Activated CD8-positive, alpha-beta T cell treated with anti-CD3 and anti-CD28 coated beads, Interleukin-2, amount 10 ng/mL, durations not matched to agents 7 days and 5 days (primary cell): ENCODE data around the gene RAB23. TPM values are rescaled to one million over a fixed set of nuclear protein-coding genes. Genes with fewer than 3 reads are reported as not detected.

ENCODE experiments used
- ATAC-seq: fragments of 150-1000 bp; cut with Tn5 transposase; one replicate; pipeline ENCODE4 v1.10.0; 2021; ENCODE audit warnings: moderate library complexity
- CTCF ChIA-PET: fragments of 350-600 bp; sonication (Branson Sonifier 250); formaldehyde crosslinking; loops from one replicate; lab custom pipeline; 2021; ENCODE audit warnings: antibody characterized with exemption; lab: Charles Lee
- POLR2A ChIA-PET: fragments of 350-600 bp; sonication (Branson Sonifier 250); formaldehyde crosslinking; loops from one replicate; lab custom pipeline; 2021; ENCODE audit warnings: antibody characterized with exemption; lab: Charles Lee
- DNase-seq: peaks from one replicate; pipeline ENCODE4 v3.0.0-alpha.2; 2020
- H3K27ac Mint-ChIP-seq: one replicate; pipeline ENCODE4 v1.8.0; 2021; ENCODE audit warnings: mild to moderate bottlenecking, mixed read lengths
- H3K27me3 Mint-ChIP-seq: one replicate; pipeline ENCODE4 v1.8.0; 2021; ENCODE audit warnings: low read depth, mixed read lengths
- H3K36me3 Mint-ChIP-seq: one replicate; pipeline ENCODE4 v1.8.0; 2021; ENCODE audit warnings: low read depth, mixed read lengths
- H3K4me1 Mint-ChIP-seq: one replicate; pipeline ENCODE4 v1.8.0; 2021; ENCODE audit warnings: low read depth, mixed read lengths
- H3K4me3 Mint-ChIP-seq: one replicate; pipeline ENCODE4 v1.8.0; 2021; ENCODE audit warnings: mild to moderate bottlenecking, mixed read lengths
- H3K9me3 Mint-ChIP-seq: one replicate; pipeline ENCODE4 v1.8.0; 2022; ENCODE audit warnings: mixed read lengths; ENCODE audit not compliant: insufficient read depth
- total RNA-seq, 2 experiments: library from RNA; stranded (reverse); gene quantifications; one replicate each; pipeline ENCODE4 v1.2.3, GENCODE V29; 2021

Gene RAB23
- total RNA-seq, 2 experiments from 2014 or later, result 2.4 to 3.1 TPM

DNA sequence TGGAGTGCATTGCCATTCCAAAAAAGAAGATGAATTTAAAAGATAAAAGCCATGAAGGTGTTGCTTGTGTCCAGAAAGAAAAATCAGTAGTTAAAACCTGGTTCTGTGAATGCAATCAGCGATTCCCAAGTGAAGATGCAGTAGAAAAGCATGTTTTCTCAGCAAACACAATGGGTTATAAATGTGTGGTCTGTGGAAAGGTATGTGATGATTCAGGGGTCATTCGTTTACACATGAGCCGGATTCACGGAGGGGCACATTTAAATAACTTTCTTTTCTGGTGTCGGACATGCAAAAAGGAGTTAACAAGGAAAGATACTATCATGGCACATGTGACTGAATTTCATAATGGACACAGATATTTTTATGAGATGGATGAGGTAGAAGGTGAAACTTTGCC, 74.7 kb downstream of the RAB23 start:
- H3K9me3 Mint-ChIP-seq, result no peaks in the 10 kb centered on the region
- H3K27me3 Mint-ChIP-seq, result no peaks in the 10 kb centered on the region
- no peak for DNase-seq
- H3K4me1 Mint-ChIP-seq, result peaks cover 14% of the 10 kb centered on the region
- H3K27ac Mint-ChIP-seq, result no peak overlapping the region
- POLR2A ChIA-PET, result no interaction called here
- CTCF ChIA-PET, result interaction anchor here (1.0 kb wide), 1 partner anchor 18 kb away, joined by 3 read pairs; no protein-coding TSS in a partner anchor
- H3K36me3 Mint-ChIP-seq, result peaks cover 60% of the 10 kb centered on the region
- no peak overlapping the region for H3K4me3 Mint-ChIP-seq
- ATAC-seq, result no peak

DNA sequence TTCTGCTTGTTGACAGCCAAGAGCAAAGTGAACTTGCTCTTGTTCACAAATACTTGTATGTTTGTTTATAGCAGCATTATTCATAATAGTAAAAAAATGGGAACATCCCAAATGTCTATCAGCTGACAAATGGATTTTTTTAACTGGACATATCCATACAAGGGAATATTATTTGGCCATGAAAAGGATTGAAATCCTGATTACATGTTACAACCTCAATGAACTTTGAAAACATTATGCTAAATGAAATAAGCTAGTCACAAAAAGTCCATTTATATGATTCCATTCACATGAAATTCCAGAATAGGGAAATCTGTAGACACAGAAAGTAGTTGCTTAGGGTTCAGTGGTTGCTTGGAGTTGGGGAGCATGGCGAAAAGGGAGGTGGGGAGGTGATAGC, 78.4 kb downstream of the RAB23 start:
- H3K36me3 Mint-ChIP-seq, result peaks cover 54% of the 10 kb centered on the region
- ATAC-seq (no peak), DNase-seq (no peak)
- no peaks in the 10 kb centered on the region for H3K27me3 Mint-ChIP-seq
- no peak overlapping the region for H3K27ac Mint-ChIP-seq
- no peaks in the 10 kb centered on the region for H3K9me3 Mint-ChIP-seq
- ChIA-PET POLR2A (no interaction called here), CTCF (no interaction called here)
- H3K4me3 Mint-ChIP-seq, result no peak overlapping the region
- peaks cover 14% of the 10 kb centered on the region for H3K4me1 Mint-ChIP-seq

DNA sequence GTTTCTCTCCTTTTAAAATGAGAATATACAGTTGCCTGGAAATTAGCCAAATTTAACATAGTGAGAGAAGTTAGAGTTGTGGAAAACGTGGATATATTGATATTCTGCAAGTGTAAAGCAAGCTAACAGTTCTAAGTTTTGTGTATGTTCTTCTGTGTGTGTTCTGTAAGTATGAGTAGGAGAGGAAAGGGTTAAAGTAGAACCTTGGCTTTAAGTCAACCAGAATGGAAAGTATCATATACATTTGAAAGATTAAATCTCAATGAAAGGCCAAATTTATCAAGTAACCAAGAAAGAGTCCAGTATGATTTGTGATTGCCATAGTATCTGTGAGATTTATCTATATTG, 80.0 kb downstream of the RAB23 start:
- no peak for DNase-seq
- H3K4me1 Mint-ChIP-seq, result peaks cover 2% of the 10 kb centered on the region
- H3K27ac Mint-ChIP-seq, result no peak overlapping the region
- H3K27me3 Mint-ChIP-seq, result no peaks in the 10 kb centered on the region
- no peak overlapping the region for H3K4me3 Mint-ChIP-seq
- ATAC-seq, result no peak
- POLR2A ChIA-PET, result no interaction called here
- CTCF ChIA-PET, result no interaction called here
- no peaks in the 10 kb centered on the region for H3K9me3 Mint-ChIP-seq
- peaks cover 48% of the 10 kb centered on the region for H3K36me3 Mint-ChIP-seq

GRCh38 chr6:57141451-57142177, 80.5 kb downstream of the RAB23 start:
- no peaks in the 10 kb centered on the region for H3K27me3 Mint-ChIP-seq
- ChIA-PET POLR2A (no interaction called here), CTCF (no interaction called here)
- peaks cover 4% of the 10 kb centered on the region for H3K4me1 Mint-ChIP-seq
- DNase-seq, result no peak
- H3K9me3 Mint-ChIP-seq, result no peaks in the 10 kb centered on the region
- no peak for ATAC-seq
- peaks cover 50% of the 10 kb centered on the region for H3K36me3 Mint-ChIP-seq
- H3K27ac Mint-ChIP-seq, result no peak overlapping the region
- H3K4me3 Mint-ChIP-seq, result no peak overlapping the region

GRCh38 chr6:57138026-57138425, 84.1 kb downstream of the RAB23 start:
- Mint-ChIP-seq H3K4me1 (peaks cover 4% of the 10 kb centered on the region), H3K27me3 (no peaks in the 10 kb centered on the region), H3K4me3 (no peak overlapping the region), H3K27ac (no peak overlapping the region), H3K9me3 (no peaks in the 10 kb centered on the region), H3K36me3 (peaks cover 53% of the 10 kb centered on the region)
- ChIA-PET CTCF (no interaction called here), POLR2A (no interaction called here)
- no peak for ATAC-seq
- no peak for DNase-seq

DNA sequence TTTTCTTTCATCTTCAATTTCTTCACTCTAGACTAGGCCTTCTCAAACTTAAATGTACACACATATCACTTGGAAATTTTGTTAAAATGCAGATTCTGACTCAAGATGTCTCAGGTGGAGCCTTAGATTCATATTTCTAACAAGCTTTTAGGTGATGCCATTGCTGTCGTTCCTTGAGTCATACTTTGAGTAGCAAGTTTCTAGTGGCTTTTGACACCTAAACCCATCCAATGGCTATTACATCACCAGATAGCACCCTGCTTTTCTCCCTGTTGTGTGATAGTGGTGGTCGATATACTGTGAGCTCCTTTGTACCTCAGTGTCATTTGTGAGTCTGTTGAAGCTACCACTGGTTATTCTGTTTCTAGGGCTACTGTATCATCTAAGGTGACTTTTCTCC, 84.8 kb downstream of the RAB23 start:
- no peak overlapping the region for H3K4me3 Mint-ChIP-seq
- H3K4me1 Mint-ChIP-seq, result peaks cover 4% of the 10 kb centered on the region
- peaks cover 50% of the 10 kb centered on the region for H3K36me3 Mint-ChIP-seq
- no peaks in the 10 kb centered on the region for H3K9me3 Mint-ChIP-seq
- CTCF ChIA-PET, result no interaction called here
- no peaks in the 10 kb centered on the region for H3K27me3 Mint-ChIP-seq
- DNase-seq (no peak), ATAC-seq (no peak)
- POLR2A ChIA-PET, result no interaction called here
- H3K27ac Mint-ChIP-seq, result no peak overlapping the region

Other genes starting within 250 kb of the RAB23 start
- gene KIAA1586, start 175.6 kb downstream of the RAB23 start, total RNA-seq, result 10 to 100 TPM; 12.9 to 13.5 TPM
- gene ZNF451, start 132.1 kb downstream of the RAB23 start, total RNA-seq, result 10 to 100 TPM; 61.0 TPM
- gene BAG2, start 50.0 kb downstream of the RAB23 start, total RNA-seq, result 1 to 10 TPM; 8.1 to 9.4 TPM
- gene PRIM2, start 95.3 kb upstream of the RAB23 start, total RNA-seq, result 10 to 100 TPM; 41.4 to 46.5 TPM